OCI-LY1 (cell line): ENCODE measurements around the gene PRCD.

Experiments
- CTCF ChIP-seq: fragments of 200-600 bp; sonication (generic), shearing (Covaris generic); IDR thresholded peaks from 2 replicates; pipeline ENCODE4 v1.5.1; 2017; ENCODE audit warnings: mild to moderate bottlenecking, antibody characterized with exemption, low read length, moderate library complexity, mixed read lengths
- EZH2 ChIP-seq: fragments of 200-600 bp; sonication (generic), shearing (Covaris generic); IDR thresholded peaks from 2 replicates; pipeline ENCODE4 v1.8.0; 2017; ENCODE audit warnings: borderline replicate concordance, mixed run types, mild to moderate bottlenecking, antibody characterized with exemption, low read length, moderate library complexity, mixed read lengths

- TF ChIP-seq CTCF: peak; percentile 47
- TF ChIP-seq EZH2: no peak
Observed at GRCh38 chr17:76528528-76529223, 11.2 kb upstream of the PRCD start.
